H1 (cell line): Measurements from ENCODE around the gene EXOSC10.
"Not testable (repeated sequence)": the region's sequence is repeated elsewhere in the genome, so short reads cannot be mapped to it uniquely, and the experiment has no call there.

Experiments
- ATF3 ChIP-seq: IDR thresholded peaks from 2 replicates; pipeline ENCODE4 v1.6.1; 2011; ENCODE audit warnings: low read depth, mild to moderate bottlenecking, low read length; ENCODE audit not compliant: insufficient read depth
- CEBPB ChIP-seq: IDR thresholded peaks from 2 replicates; pipeline ENCODE4 v1.6.1; 2012; ENCODE audit warnings: low read depth, low read length
- CTCF ChIP-seq, 3 experiments: IDR thresholded peaks; 1 replicate in 2 of 3; 2 replicates in 1 of 3; pipeline versions ENCODE4 v1.5.1 to v1.6.1; 2011; ENCODE audit warnings: low read length in 3 of 3, mild to moderate bottlenecking in 3 of 3, inconsistent platforms in 2 of 3, low read depth in 1 of 3, moderate library complexity in 1 of 3; ENCODE audit not compliant: insufficient read depth in 1 of 3; ENCODE audit errors: control extremely low read depth in 1 of 3
- EZH2 ChIP-seq: fragments of 200-600 bp; sonication (generic); IDR thresholded peaks from 2 replicates; pipeline ENCODE4 v1.7.1; 2012; ENCODE audit warnings: low read depth, mild to moderate bottlenecking, moderate library complexity, low read length, inconsistent platforms; ENCODE audit not compliant: severe bottlenecking
- GABPA ChIP-seq: IDR thresholded peaks from 2 replicates; pipeline ENCODE4 v1.6.1; 2011; ENCODE audit warnings: mild to moderate bottlenecking, low read length, moderate library complexity, borderline replicate concordance; ENCODE audit not compliant: insufficient read depth
- PHF8 ChIP-seq: fragments of 200-600 bp; sonication (generic); conservative IDR thresholded peaks from 2 replicates; pipeline ENCODE4 v1.7.1; 2012; ENCODE audit warnings: low read depth, mild to moderate bottlenecking, inconsistent platforms, low read length, moderate library complexity
- POLR2A ChIP-seq, 2 experiments: IDR thresholded peaks; 1 replicate in 1 of 2; 2 replicates in 1 of 2; pipeline ENCODE4 v1.6.1; 2011; ENCODE audit warnings: low read depth in 2 of 2, low read length in 2 of 2, mild to moderate bottlenecking in 2 of 2; ENCODE audit errors: control extremely low read depth in 1 of 2
- SP1 ChIP-seq: IDR thresholded peaks from 2 replicates; pipeline ENCODE4 v1.6.1; 2011; ENCODE audit warnings: low read depth, low read length
- USF2 ChIP-seq: IDR thresholded peaks from 2 replicates; pipeline ENCODE4 v1.6.1; 2011; ENCODE audit warnings: low read length, improper control_type of control experiment
- YY1 ChIP-seq: IDR thresholded peaks from 2 replicates; pipeline ENCODE4 v1.6.1; 2011; ENCODE audit warnings: low read depth, mild to moderate bottlenecking, low read length
- ZNF274 ChIP-seq: IDR thresholded peaks from 2 replicates; pipeline ENCODE4 v1.7.0; 2012; ENCODE audit warnings: low read length, borderline replicate concordance; ENCODE audit errors: extremely low read depth

DNA sequence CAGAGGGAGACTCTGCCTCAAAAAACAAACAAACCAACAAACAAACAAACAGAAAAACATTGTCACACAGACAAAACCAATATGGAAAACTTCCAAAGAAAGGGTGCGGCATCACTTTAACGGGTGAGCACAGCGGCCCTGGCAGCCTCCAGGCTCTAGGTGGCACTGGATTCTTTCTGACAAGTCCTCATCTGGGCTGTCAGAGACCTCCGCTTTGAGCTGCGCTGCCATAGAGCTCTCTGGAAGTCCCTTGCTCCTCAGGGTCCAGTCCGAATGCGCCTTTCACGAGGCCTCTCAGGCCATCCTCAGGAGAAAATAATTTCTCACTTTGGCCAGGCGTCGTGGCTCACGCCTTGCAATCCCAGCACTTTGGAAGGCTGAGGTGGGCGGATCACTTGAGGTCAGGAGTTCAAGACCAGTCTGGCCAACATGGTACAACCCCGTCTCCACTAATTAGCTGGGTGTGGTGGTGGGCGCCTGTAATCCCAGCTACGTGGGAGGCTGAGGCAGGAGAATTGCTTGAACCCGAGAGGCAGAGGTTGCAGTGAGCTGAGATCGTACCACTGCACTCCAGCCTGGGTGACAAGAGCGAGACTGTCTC lies 35.6 kb downstream of the EXOSC10 start:
- peak; percentile 25 to 62 (median 45); a peak in 3 of 4 replicates for TF ChIP-seq CTCF (IDR thresholded peaks at IDR 0.05; ENCODE audit: control extremely low read depth in 1 of 3, insufficient read depth in 1 of 3, low read depth in 1 of 3, low read length in 3 of 3)
- TF ChIP-seq SP1; ZNF274; ATF3; POLR2A (IDR thresholded peaks at IDR 0.05; ENCODE audit: control extremely low read depth in 1 of 2, low read depth in 2 of 2, low read length in 2 of 2); YY1; GABPA; CEBPB; USF2; EZH2; PHF8: not testable (repeated sequence)
